Naive thymus-derived CD8-positive, alpha-beta T cell (primary cell): Measurements from ENCODE around the gene EME1. TPM values are rescaled to one million over a fixed set of nuclear protein-coding genes. Genes with fewer than 3 reads are reported as not detected.

Experiments used
- ATAC-seq, 2 donors: fragments of 150-1000 bp; cut with Tn5 transposase in 1 of 2; sonication (Bioruptor Pico), chemical (Tn5 transposase) in 1 of 2; 1 replicate in 1 of 2; 2 replicates in 1 of 2; pipeline ENCODE4 v1.10.0; 2021; ENCODE audit warnings: mild to moderate bottlenecking in 2 of 2, moderate library complexity in 2 of 2
- POLR2A ChIA-PET: fragments of 350-600 bp; sonication (Branson Sonifier 250); formaldehyde crosslinking; loops from one replicate; lab custom pipeline; 2021; ENCODE audit warnings: antibody characterized with exemption; lab: Charles Lee
- DNase-seq, 10 donors: peaks; one replicate each; pipeline versions ENCODE4 v3.0.0 to v3.0.0-alpha.2; 2020 to 2022
- H3K27ac Mint-ChIP-seq, 10 donors: one replicate each; pipeline ENCODE4 v1.8.0; 2020 to 2022; ENCODE audit warnings: mild to moderate bottlenecking in 10 of 10, mixed read lengths in 10 of 10, moderate library complexity in 4 of 10, inconsistent platforms in 1 of 10
- H3K27me3 Mint-ChIP-seq, 5 donors: one replicate each; pipeline ENCODE4 v1.8.0; 2021 to 2022; ENCODE audit warnings: mixed read lengths in 5 of 5
- H3K36me3 Mint-ChIP-seq, 3 donors: one replicate each; pipeline ENCODE4 v1.8.0; 2020 to 2022; ENCODE audit warnings: mixed read lengths in 3 of 3, mild to moderate bottlenecking in 2 of 3, inconsistent platforms in 1 of 3
- H3K4me1 Mint-ChIP-seq, 4 donors: one replicate each; pipeline ENCODE4 v1.8.0; 2021 to 2022; ENCODE audit warnings: mixed read lengths in 4 of 4
- H3K4me3 Mint-ChIP-seq, 10 donors: one replicate each; pipeline ENCODE4 v1.8.0; 2020 to 2022; ENCODE audit warnings: mild to moderate bottlenecking in 10 of 10, mixed read lengths in 10 of 10, moderate library complexity in 6 of 10, inconsistent platforms in 1 of 10
- H3K9me3 Mint-ChIP-seq, 9 donors: one replicate each; pipeline ENCODE4 v1.8.0; 2020 to 2022; ENCODE audit warnings: mixed read lengths in 9 of 9, mild to moderate bottlenecking in 3 of 9, inconsistent platforms in 1 of 9, moderate library complexity in 1 of 9
- polyA plus RNA-seq, 3 donors: library from polyadenylated mRNA; unstranded; fragments of 300-500 nt; fragmentation: Illumina TruSeq; gene quantifications; one replicate each; pipeline ENCODE4 v1.2.3, GENCODE V29; 2021
- total RNA-seq, 8 experiments: library from RNA in 2 of 8; stranded (reverse) in 2 of 8; gene quantifications; one replicate each; pipeline ENCODE4 v1.2.3 and lab custom pipeline; 2021 to 2026

EME1 gene
- total and polyA plus RNA-seq, 5 experiments from 2014 or later: 0.38 to 2.7 (median 1.9) TPM; not detected in 2

GRCh38 chr17:50359998-50360461 is 13.0 kb upstream of the EME1 start:
- peak overlapping the region in 4 of 10 donors; percentile 15 to 91 (median 38) for H3K27ac Mint-ChIP-seq
- POLR2A ChIA-PET: interaction anchor here (0.6 to 3.8 kb wide), 3 partner anchors 12 to 37 kb away, joined by 5 to 17 read pairs (median 16); partner anchors contain the start of genes EME1, LRRC59, MRPL27 and XYLT2
- H3K4me3 Mint-ChIP-seq: no peak overlapping the region

DNA sequence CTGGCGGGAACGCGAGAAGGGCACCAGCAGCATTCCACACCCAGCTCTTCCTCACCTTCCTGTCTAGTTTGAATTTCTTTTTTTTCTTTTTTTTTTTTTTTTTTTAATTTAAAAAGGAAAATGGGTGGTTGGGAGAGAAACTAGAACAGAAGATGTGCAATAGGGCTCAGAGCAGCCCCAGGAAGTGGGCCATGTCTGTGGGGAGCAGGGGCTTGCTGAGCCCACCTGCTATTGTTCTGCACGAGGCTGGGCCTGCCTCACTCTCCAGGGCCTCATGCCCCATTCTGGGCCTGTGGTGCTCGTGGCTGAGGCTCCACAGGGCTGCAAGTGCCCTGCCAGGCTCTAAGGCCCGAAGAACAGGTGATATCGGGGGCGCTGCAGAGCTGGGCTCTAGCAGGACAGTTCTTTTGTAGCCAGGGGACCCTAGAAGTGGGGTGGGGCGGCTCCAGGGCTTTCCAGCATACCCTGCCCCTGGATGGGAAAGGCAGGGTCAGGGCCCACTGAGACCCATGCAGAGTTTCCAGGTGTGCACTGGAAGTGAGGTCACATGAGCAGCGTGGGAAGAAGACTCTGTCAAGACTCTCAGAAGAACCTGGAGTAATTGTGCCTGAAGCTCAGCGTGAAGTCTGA is 12.4 kb upstream of the EME1 start:
- peak overlapping the region in 7 of 10 donors; percentile 27 to 91 (median 79) for H3K27ac Mint-ChIP-seq
- peaks cover 0 to 41% (median 0%) of the 10 kb centered on the region in 3 donors for H3K36me3 Mint-ChIP-seq
- H3K9me3 Mint-ChIP-seq: no peaks in the 10 kb centered on the region
- ATAC-seq (no peak), DNase-seq (no peak)
- no peaks in the 10 kb centered on the region for H3K27me3 Mint-ChIP-seq
- POLR2A ChIA-PET: interaction anchor here (0.6 to 3.8 kb wide), 4 partner anchors 11 to 38 kb away, joined by 3 to 17 read pairs (median 10); partner anchors contain the start of genes EME1, LRRC59, MRPL27 and XYLT2
- H3K4me1 Mint-ChIP-seq: peaks cover 9 to 28% (median 12%) of the 10 kb centered on the region in 4 donors
- no peak overlapping the region for H3K4me3 Mint-ChIP-seq

More at GRCh38 chr17:50359998-50360461, 13.0 kb upstream of the EME1 start:
- Mint-ChIP-seq H3K4me1 (peaks cover 9 to 28% (median 10%) of the 10 kb centered on the region in 4 donors), H3K27me3 (no peaks in the 10 kb centered on the region), H3K36me3 (peaks cover 0 to 41% (median 0%) of the 10 kb centered on the region in 3 donors), H3K9me3 (no peaks in the 10 kb centered on the region)
- no peak for ATAC-seq
- DNase-seq: no peak

DNA sequence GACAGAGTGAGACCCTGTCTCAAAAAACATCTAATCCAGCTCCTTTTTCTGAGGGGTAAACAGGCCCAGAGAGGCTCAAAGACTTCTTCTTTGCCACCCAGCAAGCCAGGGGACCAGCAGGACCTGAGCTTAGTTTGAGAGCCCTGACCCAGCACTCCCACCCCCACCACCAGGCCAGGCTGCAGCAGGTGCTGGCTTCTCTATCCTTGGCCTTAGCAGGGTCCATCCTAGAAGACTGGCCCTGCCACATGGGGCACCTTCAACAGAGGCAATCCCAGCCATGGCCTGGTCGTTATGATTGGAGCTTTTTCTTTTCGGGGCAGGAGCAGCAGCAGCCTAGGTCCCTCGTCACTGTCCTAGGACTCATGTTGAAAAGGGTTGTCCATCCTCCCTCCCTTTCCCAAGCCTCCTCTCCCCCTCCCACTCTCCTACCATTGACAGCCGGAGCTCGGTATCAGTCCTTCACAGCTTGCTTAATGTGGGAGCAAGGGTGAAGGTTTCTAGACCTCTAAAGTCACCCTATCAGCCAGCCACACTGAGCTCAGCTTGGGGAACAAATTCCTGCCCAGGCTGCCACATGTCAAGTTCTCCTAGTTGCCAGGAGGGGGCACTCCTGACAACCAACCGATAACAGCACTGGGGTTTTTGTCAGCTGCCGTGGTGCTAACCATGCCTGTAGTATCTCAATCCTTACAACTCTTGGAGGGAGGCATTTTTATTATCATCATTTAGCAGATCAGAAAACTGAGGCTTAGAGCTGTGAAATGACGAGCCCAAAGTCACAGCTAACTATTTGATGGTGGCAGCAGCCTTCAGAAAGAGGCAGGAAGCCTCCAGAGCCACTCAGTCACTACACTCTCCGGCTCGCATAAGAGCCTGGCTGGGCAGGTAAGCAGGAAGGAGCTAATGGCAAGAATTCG is 11.2 kb upstream of the EME1 start:
- POLR2A ChIA-PET: interaction anchor here (0.9 to 3.8 kb wide), 5 partner anchors 10 to 37 kb away, joined by 3 to 17 read pairs (median 10); partner anchors contain the start of genes EME1, LRRC59, MRPL27 and XYLT2
- no peaks in the 10 kb centered on the region for H3K9me3 Mint-ChIP-seq
- DNase-seq (peak; percentile 32 to 77 (median 54)), ATAC-seq (peak; percentile 89 to 94)
- no peaks in the 10 kb centered on the region for H3K27me3 Mint-ChIP-seq
- H3K36me3 Mint-ChIP-seq: peaks cover 0 to 37% (median 0%) of the 10 kb centered on the region in 3 donors
- peak overlapping the region in 9 of 10 donors; percentile 21 to 58 (median 47) for H3K4me3 Mint-ChIP-seq
- peak overlapping the region; percentile 59 to 93 (median 84) for H3K27ac Mint-ChIP-seq
- peaks cover 9 to 30% (median 12%) of the 10 kb centered on the region in 4 donors for H3K4me1 Mint-ChIP-seq

GRCh38 chr17:50362661-50363060 is 10.4 kb upstream of the EME1 start:
- no peak for ATAC-seq
- peaks cover 0 to 34% (median 2%) of the 10 kb centered on the region in 3 donors for H3K36me3 Mint-ChIP-seq
- POLR2A ChIA-PET: interaction anchor here (0.7 to 3.8 kb wide), 5 partner anchors 9 to 44 kb away, joined by 4 to 17 read pairs (median 10); partner anchors contain the start of genes EME1, LRRC59, MRPL27 and XYLT2
- DNase-seq: no peak
- H3K4me3 Mint-ChIP-seq: no peak overlapping the region
- peaks cover 9 to 31% (median 12%) of the 10 kb centered on the region in 4 donors for H3K4me1 Mint-ChIP-seq
- H3K27me3 Mint-ChIP-seq: no peaks in the 10 kb centered on the region
- peak overlapping the region in 3 of 10 donors; percentile 68 to 90 (median 76) for H3K27ac Mint-ChIP-seq
- no peaks in the 10 kb centered on the region for H3K9me3 Mint-ChIP-seq

DNA sequence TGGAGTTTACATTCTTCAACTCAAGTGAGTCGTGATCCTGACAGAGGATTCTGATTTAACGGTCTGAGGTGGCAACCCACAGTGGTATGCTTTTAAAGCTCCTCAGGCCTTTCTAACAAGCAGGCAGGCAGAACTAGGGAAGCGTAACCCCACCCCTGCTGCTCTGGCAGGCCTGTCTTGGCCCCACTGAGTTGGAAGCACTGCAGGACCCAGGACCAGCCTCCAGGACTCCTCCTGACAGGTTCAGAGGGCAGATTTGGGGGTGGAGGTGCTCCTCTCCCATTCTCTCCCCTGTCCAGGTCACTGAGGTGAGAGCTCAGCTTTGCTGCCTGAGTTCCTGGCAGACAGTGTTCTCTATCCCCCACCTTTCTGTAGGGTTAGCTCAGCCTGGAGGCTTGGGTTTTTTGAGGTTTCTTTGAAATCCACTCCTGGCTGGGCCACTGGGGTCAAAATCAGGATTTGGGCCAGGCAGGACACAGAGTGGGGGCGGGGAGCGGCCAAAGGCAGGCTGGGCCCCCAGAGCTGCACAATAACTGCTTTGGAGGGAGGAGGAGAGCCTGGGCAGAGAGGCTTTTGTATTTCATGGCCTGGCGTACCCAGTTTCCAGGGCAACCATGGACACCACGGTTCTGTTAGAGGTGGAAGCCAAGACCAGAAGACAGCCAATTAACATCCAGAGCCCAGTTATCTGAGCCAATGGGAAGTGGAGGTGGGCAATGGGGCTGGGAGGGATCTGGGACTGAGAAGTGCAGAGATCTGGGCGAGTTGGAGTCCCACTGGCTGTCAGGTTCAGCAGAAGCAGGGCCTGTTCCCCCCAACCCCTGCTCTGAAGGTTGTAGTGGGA is 9.6 kb upstream of the EME1 start:
- POLR2A ChIA-PET: interaction anchor here (1.2 to 3.8 kb wide), 3 partner anchors 9 to 17 kb away, joined by 4 to 17 read pairs (median 16); partner anchors contain the start of genes EME1, MRPL27 and XYLT2
- no peak for ATAC-seq
- no peak for DNase-seq
- Mint-ChIP-seq H3K27ac (peak overlapping the region in 3 of 10 donors; percentile 21 to 29 (median 29)), H3K4me3 (no peak overlapping the region), H3K9me3 (no peaks in the 10 kb centered on the region), H3K27me3 (no peaks in the 10 kb centered on the region), H3K36me3 (peaks cover 0 to 36% (median 6%) of the 10 kb centered on the region in 3 donors), H3K4me1 (peaks cover 9 to 32% (median 12%) of the 10 kb centered on the region in 4 donors)

GRCh38 chr17:50364061-50364458 is 9.0 kb upstream of the EME1 start:
- DNase-seq (no peak), ATAC-seq (no peak)
- Mint-ChIP-seq H3K9me3 (no peaks in the 10 kb centered on the region), H3K27me3 (no peaks in the 10 kb centered on the region), H3K36me3 (peaks cover 0 to 37% (median 9%) of the 10 kb centered on the region in 3 donors), H3K4me1 (peaks cover 9 to 29% (median 12%) of the 10 kb centered on the region in 4 donors), H3K4me3 (no peak overlapping the region), H3K27ac (peak overlapping the region in 1 of 10 donors; percentile 21)
- POLR2A ChIA-PET: interaction anchor here (1.2 kb wide), 1 partner anchor 9 kb away, joined by 4 read pairs; the partner anchor contains the start of genes EME1 and MRPL27

DNA sequence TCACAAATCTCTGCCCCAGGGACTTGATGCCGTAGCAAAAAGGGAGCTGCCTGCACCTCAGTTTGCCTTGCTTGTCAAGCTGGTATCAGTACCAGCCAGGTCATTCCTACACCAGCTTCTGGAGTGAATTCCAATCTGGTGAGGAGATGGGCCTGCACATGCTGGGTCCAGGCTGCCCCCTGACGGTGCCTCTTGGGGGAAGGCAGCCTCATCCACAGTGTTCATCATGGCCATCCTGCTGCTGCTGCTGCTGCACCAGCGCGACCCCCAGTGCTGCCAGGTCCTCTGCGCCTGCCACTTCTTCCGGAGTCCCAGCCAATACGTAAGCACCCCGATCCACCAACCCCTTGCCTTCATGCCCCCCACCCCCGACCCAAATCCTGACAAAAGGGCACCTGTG is 8.3 kb upstream of the EME1 start:
- DNase-seq: no peak
- Mint-ChIP-seq H3K27ac (no peak overlapping the region), H3K9me3 (no peaks in the 10 kb centered on the region), H3K27me3 (no peaks in the 10 kb centered on the region), H3K36me3 (peaks cover 0 to 40% (median 10%) of the 10 kb centered on the region in 3 donors), H3K4me1 (peaks cover 9 to 26% (median 11%) of the 10 kb centered on the region in 4 donors), H3K4me3 (no peak overlapping the region)
- POLR2A ChIA-PET: no interaction called here
- no peak for ATAC-seq

GRCh38 chr17:50365165-50365564 is 7.9 kb upstream of the EME1 start:
- Mint-ChIP-seq H3K27me3 (no peaks in the 10 kb centered on the region), H3K4me1 (peaks cover 10 to 26% (median 11%) of the 10 kb centered on the region in 4 donors), H3K27ac (no peak overlapping the region), H3K36me3 (peaks cover 0 to 44% (median 10%) of the 10 kb centered on the region in 3 donors), H3K9me3 (no peaks in the 10 kb centered on the region), H3K4me3 (no peak overlapping the region)
- ATAC-seq (no peak), DNase-seq (no peak)
- POLR2A ChIA-PET: no interaction called here

GRCh38 chr17:50365649-50366393 is 7.2 kb upstream of the EME1 start:
- Mint-ChIP-seq H3K4me1 (peaks cover 10 to 26% (median 12%) of the 10 kb centered on the region in 4 donors), H3K27me3 (no peaks in the 10 kb centered on the region), H3K4me3 (no peak overlapping the region), H3K36me3 (peaks cover 0 to 48% (median 10%) of the 10 kb centered on the region in 3 donors), H3K9me3 (no peaks in the 10 kb centered on the region), H3K27ac (peak overlapping the region in 2 of 10 donors; percentile 53 to 75)
- POLR2A ChIA-PET: no interaction called here
- ATAC-seq (no peak), DNase-seq (no peak)

- H3K36me3 Mint-ChIP-seq: peaks cover 0 to 52% (median 10%) of the 10 kb centered on the region in 3 donors
Observed at GRCh38 chr17:50367401-50367800, 5.6 kb upstream of the EME1 start.

More at GRCh38 chr17:50367401-50367800, 5.6 kb upstream of the EME1 start:
- no peaks in the 10 kb centered on the region for H3K27me3 Mint-ChIP-seq
- no peak overlapping the region for H3K4me3 Mint-ChIP-seq
- no peaks in the 10 kb centered on the region for H3K9me3 Mint-ChIP-seq
- no peak for DNase-seq
- H3K27ac Mint-ChIP-seq: no peak overlapping the region
- peaks cover 13 to 29% (median 16%) of the 10 kb centered on the region in 4 donors for H3K4me1 Mint-ChIP-seq
- POLR2A ChIA-PET: interaction anchor here (1.3 kb wide), 2 partner anchors 12 to 21 kb away, joined by 3 read pairs; no protein-coding TSS in a partner anchor
- no peak for ATAC-seq
